ENCODE measurements around the gene IL10RB. TPM values are rescaled to one million over a fixed set of nuclear protein-coding genes. Genes with fewer than 3 reads are reported as not detected.

The IL10RB gene
- total and polyA plus RNA-seq, 2 experiments from 2014 or later, result 7.5 to 16.1 TPM

DNA sequence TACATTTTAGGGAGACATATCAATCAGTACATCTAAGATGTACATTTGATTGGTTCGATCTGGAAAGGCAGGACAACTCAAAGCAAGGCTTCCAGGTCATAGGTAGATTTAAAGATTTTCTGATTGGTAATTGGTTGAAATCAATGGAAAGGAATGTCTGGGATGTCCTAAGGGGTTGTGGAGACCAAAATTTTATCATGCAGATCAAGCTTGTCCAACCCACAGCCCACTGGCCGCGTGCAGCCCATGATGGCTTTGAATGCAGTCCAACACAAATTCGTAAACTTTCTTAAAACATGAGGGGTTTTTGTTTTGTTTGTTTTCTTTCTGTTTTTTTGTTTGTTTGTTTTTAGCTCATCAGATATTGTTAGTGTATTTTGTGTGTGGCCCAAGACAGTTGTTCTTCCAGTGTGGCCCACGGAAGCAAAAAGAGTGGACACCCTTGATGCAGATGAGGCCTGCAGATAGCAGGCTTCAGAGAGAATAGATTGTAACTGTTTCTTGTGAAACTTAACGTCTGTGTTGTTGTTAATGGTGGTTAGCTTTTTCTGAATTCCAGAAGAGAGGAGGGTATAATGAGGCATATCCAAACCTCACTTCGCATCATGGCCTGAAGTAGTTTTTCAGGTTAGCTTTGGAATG lies 61.7 kb downstream of the IL10RB start:
- TF ChIP-seq, protein P1, sequence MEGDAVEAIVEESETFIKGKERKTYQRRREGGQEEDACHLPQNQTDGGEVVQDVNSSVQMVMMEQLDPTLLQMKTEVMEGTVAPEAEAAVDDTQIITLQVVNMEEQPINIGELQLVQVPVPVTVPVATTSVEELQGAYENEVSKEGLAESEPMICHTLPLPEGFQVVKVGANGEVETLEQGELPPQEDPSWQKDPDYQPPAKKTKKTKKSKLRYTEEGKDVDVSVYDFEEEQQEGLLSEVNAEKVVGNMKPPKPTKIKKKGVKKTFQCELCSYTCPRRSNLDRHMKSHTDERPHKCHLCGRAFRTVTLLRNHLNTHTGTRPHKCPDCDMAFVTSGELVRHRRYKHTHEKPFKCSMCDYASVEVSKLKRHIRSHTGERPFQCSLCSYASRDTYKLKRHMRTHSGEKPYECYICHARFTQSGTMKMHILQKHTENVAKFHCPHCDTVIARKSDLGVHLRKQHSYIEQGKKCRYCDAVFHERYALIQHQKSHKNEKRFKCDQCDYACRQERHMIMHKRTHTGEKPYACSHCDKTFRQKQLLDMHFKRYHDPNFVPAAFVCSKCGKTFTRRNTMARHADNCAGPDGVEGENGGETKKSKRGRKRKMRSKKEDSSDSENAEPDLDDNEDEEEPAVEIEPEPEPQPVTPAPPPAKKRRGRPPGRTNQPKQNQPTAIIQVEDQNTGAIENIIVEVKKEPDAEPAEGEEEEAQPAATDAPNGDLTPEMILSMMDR (IDR thresholded peaks at IDR 0.05; ENCODE audit: low read depth, low read length), result no peak
- H3K4me3 ChIP-seq, result no peak overlapping the region
- no peak for DNase-seq (ENCODE audit: low read depth in 1 of 2, low spot score in 1 of 2)
- H3K36me3 ChIP-seq, result no peaks in the 10 kb centered on the region
- H3K27me3 ChIP-seq, result no peaks in the 10 kb centered on the region
- H3K4me1 ChIP-seq (ENCODE audit: low read depth), result no peaks in the 10 kb centered on the region
- H3K27ac ChIP-seq, result no peak overlapping the region
- H3K9me3 ChIP-seq (ENCODE audit: low read depth), result no peaks in the 10 kb centered on the region

DNA sequence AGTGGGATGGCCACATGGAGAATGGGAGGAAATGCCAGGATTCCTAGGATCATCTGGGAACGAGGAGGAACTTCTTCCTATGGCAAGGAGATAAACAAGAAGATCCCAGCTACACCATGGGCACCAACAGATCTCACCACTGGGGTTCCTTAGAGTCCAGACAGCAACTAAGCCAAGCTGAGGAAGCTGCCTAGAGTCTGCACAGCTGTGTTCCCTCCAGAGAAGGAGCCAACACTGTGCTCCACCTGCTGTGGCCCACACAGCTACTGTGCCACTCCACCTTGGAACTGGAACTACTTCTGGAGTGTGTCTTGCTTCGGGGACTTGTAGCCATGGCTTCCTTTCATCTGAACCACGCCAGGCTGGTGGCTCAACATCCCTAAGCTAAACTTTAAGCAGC lies 64.6 kb downstream of the IL10RB start:
- H3K36me3 ChIP-seq, result no peaks in the 10 kb centered on the region
- H3K9me3 ChIP-seq (ENCODE audit: low read depth), result no peaks in the 10 kb centered on the region
- no peak overlapping the region for H3K4me3 ChIP-seq
- H3K4me1 ChIP-seq (ENCODE audit: low read depth), result no peaks in the 10 kb centered on the region
- TF ChIP-seq, protein P1 (IDR thresholded peaks at IDR 0.05; ENCODE audit: low read depth, low read length), result no peak
- no peak for DNase-seq (ENCODE audit: low read depth in 1 of 2, low spot score in 1 of 2)
- no peak overlapping the region for H3K27ac ChIP-seq
- no peaks in the 10 kb centered on the region for H3K27me3 ChIP-seq

DNA sequence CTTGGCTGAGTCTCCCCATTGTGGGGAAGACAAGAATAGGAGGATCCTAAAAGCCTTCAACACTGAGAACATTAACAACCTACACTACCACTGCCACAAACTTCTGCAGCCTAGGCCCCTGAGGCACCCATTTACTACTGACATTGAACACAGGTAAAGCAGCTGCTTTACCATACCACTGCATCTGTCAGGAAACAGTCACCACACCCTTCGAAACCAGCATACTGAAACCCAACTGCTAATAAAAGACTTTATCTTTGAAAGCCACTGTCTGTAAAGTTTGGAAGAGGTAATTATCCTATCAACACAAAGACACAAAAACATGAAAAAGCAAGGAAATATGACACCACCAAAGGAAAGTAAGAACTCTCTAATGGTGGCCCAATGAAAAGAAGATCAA lies 66.0 kb downstream of the IL10RB start:
- no peaks in the 10 kb centered on the region for H3K27me3 ChIP-seq
- H3K4me3 ChIP-seq, result no peak overlapping the region
- no peak for DNase-seq (ENCODE audit: low read depth in 1 of 2, low spot score in 1 of 2)
- no peaks in the 10 kb centered on the region for H3K4me1 ChIP-seq (ENCODE audit: low read depth)
- H3K27ac ChIP-seq, result no peak overlapping the region
- no peaks in the 10 kb centered on the region for H3K36me3 ChIP-seq
- TF ChIP-seq, protein P1 (IDR thresholded peaks at IDR 0.05; ENCODE audit: low read depth, low read length), result no peak
- H3K9me3 ChIP-seq (ENCODE audit: low read depth), result no peaks in the 10 kb centered on the region

DNA sequence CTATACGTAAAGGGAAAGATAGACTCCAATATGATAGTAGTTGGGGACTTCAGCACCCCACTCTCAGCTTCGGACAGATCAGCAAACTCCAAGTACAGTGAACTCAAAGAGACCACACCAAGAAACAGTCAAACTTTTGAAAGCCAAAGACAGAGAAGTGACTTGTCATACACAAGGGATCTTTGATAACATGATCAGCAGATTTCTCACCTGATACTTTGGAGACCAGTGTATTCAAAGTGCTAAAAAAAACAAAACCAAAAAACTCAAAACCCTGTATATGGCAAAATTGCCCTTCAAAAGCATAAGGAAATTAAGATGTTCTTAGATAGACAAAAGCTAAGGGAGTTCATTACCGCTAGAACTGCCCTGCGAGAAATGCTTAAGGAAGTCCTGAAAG lies 68.0 kb downstream of the IL10RB start:
- DNase-seq (ENCODE audit: low read depth in 1 of 2, low spot score in 1 of 2), result no peak
- Histone ChIP-seq H3K9me3 (ENCODE audit: low read depth) (no peaks in the 10 kb centered on the region), H3K36me3 (no peaks in the 10 kb centered on the region), H3K4me3 (no peak overlapping the region), H3K27me3 (no peaks in the 10 kb centered on the region), H3K4me1 (ENCODE audit: low read depth) (no peaks in the 10 kb centered on the region), H3K27ac (no peak overlapping the region)
- TF ChIP-seq, protein P1 (IDR thresholded peaks at IDR 0.05; ENCODE audit: low read depth, low read length), result no peak

DNA sequence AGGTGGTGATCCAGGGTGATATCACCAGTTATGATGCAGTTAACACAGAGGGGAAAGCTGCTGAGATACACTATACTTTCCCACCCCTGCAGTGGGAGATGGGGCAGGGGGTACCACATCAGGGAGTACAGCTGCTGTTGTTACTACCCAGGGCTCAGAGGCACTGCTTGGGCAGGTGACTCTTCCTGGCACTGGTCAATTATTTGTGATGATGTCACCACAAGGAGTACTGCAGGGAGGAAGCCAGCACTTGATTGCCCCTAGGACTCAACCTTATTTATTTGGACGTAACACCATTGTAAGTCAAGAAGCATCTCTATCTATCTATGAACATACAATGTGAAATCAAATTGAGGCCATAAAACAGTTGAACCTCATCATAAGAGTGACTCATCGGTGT lies 68.7 kb downstream of the IL10RB start:
- no peak for DNase-seq (ENCODE audit: low read depth in 1 of 2, low spot score in 1 of 2)
- Histone ChIP-seq H3K36me3 (no peaks in the 10 kb centered on the region), H3K4me3 (no peak overlapping the region), H3K9me3 (ENCODE audit: low read depth) (no peaks in the 10 kb centered on the region), H3K27ac (no peak overlapping the region), H3K27me3 (no peaks in the 10 kb centered on the region), H3K4me1 (ENCODE audit: low read depth) (no peaks in the 10 kb centered on the region)
- TF ChIP-seq, protein P1 (IDR thresholded peaks at IDR 0.05; ENCODE audit: low read depth, low read length), result no peak
